WTC11 (cell line): ENCODE results near the gene NSMCE1. TPM values are rescaled to one million over a fixed set of nuclear protein-coding genes. Genes with fewer than 3 reads are reported as not detected.

Source experiments
- ATAC-seq: fragments of 200-7000 bp; cut with Tn5 transposase; 2 replicates; pipeline ENCODE4 v1.10.0; 2021; ENCODE audit warnings: mild to moderate bottlenecking, moderate library complexity
- CTCF ChIA-PET: fragments of 300-600 bp; sonication (Branson Sonifier 250); formaldehyde crosslinking; loops from one replicate; lab custom pipeline; 2021; ENCODE audit warnings: antibody characterized with exemption; lab: Charles Lee
- POLR2A ChIA-PET: fragments of 350-600 bp; sonication (Branson Sonifier 250); formaldehyde crosslinking; loops from one replicate; lab custom pipeline; 2021; ENCODE audit warnings: antibody characterized with exemption; lab: Charles Lee
- DNase-seq: peaks from one replicate; pipeline ENCODE4 v3.0.0; 2021; ENCODE audit warnings: low spot score
- H3K27ac Mint-ChIP-seq: 2 replicates; pipeline ENCODE4 v1.8.0; 2021; ENCODE audit warnings: mixed read lengths
- H3K27me3 Mint-ChIP-seq: 2 replicates; pipeline ENCODE4 v1.8.0; 2021; ENCODE audit warnings: low read depth, mild to moderate bottlenecking, moderate library complexity, mixed read lengths
- H3K36me3 Mint-ChIP-seq: 2 replicates; pipeline ENCODE4 v1.8.0; 2021; ENCODE audit warnings: mixed read lengths
- H3K4me1 Mint-ChIP-seq: 2 replicates; pipeline ENCODE4 v1.8.0; 2022; ENCODE audit warnings: mixed read lengths
- H3K4me3 Mint-ChIP-seq: 2 replicates; pipeline ENCODE4 v1.8.0; 2021; ENCODE audit warnings: mild to moderate bottlenecking, moderate library complexity, mixed read lengths
- H3K9me3 Mint-ChIP-seq: 2 replicates; pipeline ENCODE4 v1.8.0; 2021; ENCODE audit warnings: mixed read lengths
- CTCF ChIP-seq: fragments of 200-600 bp; IDR thresholded peaks from 2 replicates; pipeline ENCODE4 v1.8.0; 2022; ENCODE audit warnings: antibody characterized with exemption
- ELF4 ChIP-seq: sonication (generic); formaldehyde crosslinking; IDR thresholded peaks from 2 replicates; pipeline ENCODE4 v1.8.1; 2022; ENCODE audit warnings: low read depth, mild to moderate bottlenecking, moderate library complexity, missing genetic modification reagents
- FOXK1 ChIP-seq: sonication (generic); formaldehyde crosslinking; IDR thresholded peaks from 2 replicates; pipeline ENCODE4 v1.8.0; 2022; ENCODE audit warnings: mild to moderate bottlenecking, moderate library complexity, missing genetic modification reagents
- FOXP4 ChIP-seq: sonication (generic); formaldehyde crosslinking; IDR thresholded peaks from 2 replicates; pipeline ENCODE4 v1.8.0; 2022; ENCODE audit warnings: mild to moderate bottlenecking, missing genetic modification reagents
- GABPB1 ChIP-seq: sonication (generic); formaldehyde crosslinking; IDR thresholded peaks from 2 replicates; pipeline ENCODE4 v1.8.1; 2023; ENCODE audit warnings: mild to moderate bottlenecking, missing genetic modification reagents
- HMGXB4 ChIP-seq: sonication (generic); formaldehyde crosslinking; IDR thresholded peaks from 2 replicates; pipeline ENCODE4 v1.8.1; 2023; ENCODE audit warnings: mild to moderate bottlenecking, moderate library complexity, missing genetic modification reagents
- JUN ChIP-seq: sonication (generic); formaldehyde crosslinking; IDR thresholded peaks from 2 replicates; pipeline ENCODE4 v1.8.0; 2023; ENCODE audit warnings: mild to moderate bottlenecking, missing genetic modification reagents
- MLX ChIP-seq: sonication (generic); formaldehyde crosslinking; IDR thresholded peaks from 2 replicates; pipeline ENCODE4 v1.8.1; 2023; ENCODE audit warnings: mild to moderate bottlenecking, missing genetic modification reagents, moderate library complexity
- MXD4 ChIP-seq: fragments of 250-450 bp; sonication (Bioruptor Pico); IDR thresholded peaks from 2 replicates; pipeline ENCODE4 v1.8.0; 2021; ENCODE audit warnings: mild to moderate bottlenecking, moderate library complexity, borderline replicate concordance
- MYBL2 ChIP-seq: sonication (generic); formaldehyde crosslinking; IDR thresholded peaks from 2 replicates; pipeline ENCODE4 v1.8.1; 2023; ENCODE audit warnings: mild to moderate bottlenecking, moderate library complexity, missing genetic modification reagents
- NR2C2 ChIP-seq: sonication (generic); formaldehyde crosslinking; IDR thresholded peaks from 2 replicates; pipeline ENCODE4 v1.8.0; 2022; ENCODE audit warnings: mild to moderate bottlenecking, missing genetic modification reagents
- SOX15 ChIP-seq: fragments of 250-450 bp; sonication (Bioruptor Pico); IDR thresholded peaks from 2 replicates; pipeline ENCODE4 v1.9.0; 2021; ENCODE audit warnings: mild to moderate bottlenecking
- TEAD4 ChIP-seq: sonication (generic); formaldehyde crosslinking; IDR thresholded peaks from 2 replicates; pipeline ENCODE4 v1.8.0; 2022; ENCODE audit warnings: mild to moderate bottlenecking, missing genetic modification reagents
- TP53 ChIP-seq: sonication (generic); formaldehyde crosslinking; IDR thresholded peaks from 2 replicates; pipeline ENCODE4 v1.8.1; 2023; ENCODE audit warnings: mild to moderate bottlenecking, missing genetic modification reagents
- USF2 ChIP-seq: sonication (generic); formaldehyde crosslinking; IDR thresholded peaks from 2 replicates; pipeline ENCODE4 v1.8.1; 2023; ENCODE audit warnings: mild to moderate bottlenecking, missing genetic modification reagents, moderate library complexity
- ZNF121 ChIP-seq: sonication (generic); formaldehyde crosslinking; IDR thresholded peaks from 2 replicates; pipeline ENCODE4 v1.8.0; 2023; ENCODE audit warnings: missing genetic modification reagents
- ZNF317 ChIP-seq: sonication (generic); formaldehyde crosslinking; IDR thresholded peaks from 2 replicates; pipeline ENCODE4 v1.8.1; 2023; ENCODE audit warnings: low read depth, mild to moderate bottlenecking, moderate library complexity, missing genetic modification reagents, borderline replicate concordance
- ZNF423 ChIP-seq: fragments of 250-450 bp; sonication (Bioruptor Pico); IDR thresholded peaks from 2 replicates; pipeline ENCODE4 v2.1.2; 2022; ENCODE audit warnings: mild to moderate bottlenecking, moderate library complexity
- ZNF425 ChIP-seq: fragments of 250-450 bp; sonication (Bioruptor Pico); conservative IDR thresholded peaks from 2 replicates; pipeline ENCODE4 v1.9.0; 2021; ENCODE audit warnings: mild to moderate bottlenecking
- ZNF512 ChIP-seq: sonication (generic); formaldehyde crosslinking; IDR thresholded peaks from 2 replicates; pipeline ENCODE4 v1.8.1; 2022; ENCODE audit warnings: missing genetic modification reagents, borderline replicate concordance
- total RNA-seq: library from RNA; stranded (reverse); gene quantifications from 3 replicates; pipeline ENCODE4 v1.2.3, GENCODE V29; 2021

The NSMCE1 gene
- total RNA-seq, 1 experiment from 2014 or later: 29.4 TPM

- H3K27ac Mint-ChIP-seq: no peak overlapping the region
- ChIA-PET CTCF (interaction anchor here (1.1 to 1.9 kb wide), 4 partner anchors 52 to 144 kb away, joined by 3 to 4 read pairs (median 4); no protein-coding TSS in a partner anchor), POLR2A (no interaction called here)
- H3K36me3 Mint-ChIP-seq: no peaks in the 10 kb centered on the region
- no peak for TF ChIP-seq FOXK1 (CRISPR knock-in tag)
- no peak for TF ChIP-seq HMGXB4 (CRISPR knock-in tag)
- TF ChIP-seq SOX15 (CRISPR knock-in tag): no peak
- TF ChIP-seq ZNF512: no peak
- H3K4me3 Mint-ChIP-seq: no peak overlapping the region
- no peaks in the 10 kb centered on the region for H3K27me3 Mint-ChIP-seq
- H3K4me1 Mint-ChIP-seq: peaks cover 8% of the 10 kb centered on the region; the same call in 1 of the 2 replicates
- no peaks in the 10 kb centered on the region for H3K9me3 Mint-ChIP-seq
- ATAC-seq (no peak), DNase-seq (no peak)
Measured at GRCh38 chr16:27231692-27232060, 36.9 kb downstream of the NSMCE1 start.

GRCh38 chr16:27230562-27231001, 38.0 kb downstream of the NSMCE1 start:
- CTCF ChIA-PET: interaction anchor here (1.3 to 2.5 kb wide), 4 partner anchors 51 to 145 kb away, joined by 4 to 16 read pairs (median 8); no protein-coding TSS in a partner anchor
- DNase-seq (peak; percentile 10), ATAC-seq (no peak; the same call in 1 of the 2 replicates)
- Mint-ChIP-seq H3K4me1 (0 out of 2 replicates have a peak, but pooled peaks cover 6% of the 10 kb centered on the region), H3K36me3 (no peaks in the 10 kb centered on the region), H3K9me3 (no peaks in the 10 kb centered on the region), H3K27ac (no peak overlapping the region), H3K27me3 (no peaks in the 10 kb centered on the region), H3K4me3 (no peak overlapping the region)
- TF ChIP-seq MYBL2 (CRISPR knock-in tag) (no peak), GABPB1 (no peak), ZNF121 (no peak), MXD4 (CRISPR knock-in tag) (no peak), TP53 (no peak)
- POLR2A ChIA-PET: interaction anchor here (0.7 kb wide), 1 partner anchor 96 kb away, joined by 3 read pairs; no protein-coding TSS in a partner anchor

- Mint-ChIP-seq H3K4me1 (no peaks in the 10 kb centered on the region), H3K4me3 (no peak overlapping the region), H3K27ac (no peak overlapping the region), H3K9me3 (no peaks in the 10 kb centered on the region), H3K27me3 (no peaks in the 10 kb centered on the region), H3K36me3 (no peaks in the 10 kb centered on the region)
- ATAC-seq (no peak), DNase-seq (no peak)
- ChIA-PET CTCF (interaction anchor here (1.3 to 2.5 kb wide), 4 partner anchors 51 to 146 kb away, joined by 4 to 16 read pairs (median 8); no protein-coding TSS in a partner anchor), POLR2A (interaction anchor here (0.7 kb wide), 1 partner anchor 97 kb away, joined by 3 read pairs; no protein-coding TSS in a partner anchor)
- TF ChIP-seq ZNF317 (CRISPR knock-in tag) (no peak), JUN (CRISPR knock-in tag) (no peak), MLX (CRISPR knock-in tag) (no peak), ZNF423 (no peak), USF2 (no peak), FOXK1 (CRISPR knock-in tag) (no peak), CTCF (no peak), FOXP4 (CRISPR knock-in tag) (no peak), ELF4 (CRISPR knock-in tag) (no peak), NR2C2 (no peak), ZNF425 (CRISPR knock-in tag) (no peak), TEAD4 (CRISPR knock-in tag) (no peak)
Measured at GRCh38 chr16:27229891-27230470, 38.6 kb downstream of the NSMCE1 start.
